CD4-positive, alpha-beta T cell treated with Interleukin-17A for 4 hours (primary cell): ENCODE data around the gene DISC1.
A peak's percentile ranks its signal among the peaks of the same experiment; 100 is the strongest.
"Not testable (repeated sequence)": the region's sequence is repeated elsewhere in the genome, so short reads cannot be mapped to it uniquely, and the experiment has no call there.

Experiments
- DNase-seq: peaks from one replicate; pipeline ENCODE4 v3.0.0-alpha.2; 2020; ENCODE audit warnings: mixed read lengths

DISC1 gene

DNA sequence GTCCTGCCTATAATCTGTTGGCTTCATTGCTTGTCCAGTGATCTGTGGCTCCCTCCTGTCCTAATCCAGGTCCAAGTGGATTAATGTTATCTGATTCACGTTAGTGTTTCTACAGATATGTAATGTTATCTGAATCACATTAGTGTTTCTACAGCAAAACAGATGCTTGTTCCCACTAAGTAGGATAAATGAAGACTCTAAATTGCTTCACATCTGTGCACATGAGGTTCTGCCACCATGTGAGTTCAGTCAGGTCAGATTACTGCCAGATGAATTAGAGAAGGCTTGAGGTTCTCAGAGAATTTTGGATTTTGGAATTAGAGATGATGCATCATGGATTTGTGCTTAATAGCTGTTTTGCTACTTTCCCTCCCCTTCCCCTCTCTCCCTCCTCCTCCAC is 13.2 kb downstream of the DISC1 start:
- DNase-seq: no peak

DNA sequence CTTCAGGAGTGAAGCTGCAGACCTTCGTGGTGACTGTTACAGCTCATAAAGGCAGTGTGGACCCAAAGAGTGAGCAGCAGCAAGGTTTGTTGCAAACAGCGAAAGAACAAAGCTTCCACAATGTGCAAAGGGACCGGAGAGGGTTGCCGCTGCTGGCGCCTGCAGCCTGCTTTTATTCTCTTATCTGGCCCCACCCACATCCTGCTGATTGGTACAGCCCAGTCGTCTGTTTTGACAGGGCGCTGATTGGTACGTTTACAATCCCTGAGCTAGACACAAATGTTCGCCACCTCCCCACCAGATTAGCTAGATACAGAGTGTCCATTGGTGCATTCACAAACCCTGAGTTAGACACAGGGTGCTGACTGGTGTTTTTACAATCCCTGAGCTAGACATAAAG is 14.9 kb downstream of the DISC1 start:
- not testable (repeated sequence) for DNase-seq

DNA sequence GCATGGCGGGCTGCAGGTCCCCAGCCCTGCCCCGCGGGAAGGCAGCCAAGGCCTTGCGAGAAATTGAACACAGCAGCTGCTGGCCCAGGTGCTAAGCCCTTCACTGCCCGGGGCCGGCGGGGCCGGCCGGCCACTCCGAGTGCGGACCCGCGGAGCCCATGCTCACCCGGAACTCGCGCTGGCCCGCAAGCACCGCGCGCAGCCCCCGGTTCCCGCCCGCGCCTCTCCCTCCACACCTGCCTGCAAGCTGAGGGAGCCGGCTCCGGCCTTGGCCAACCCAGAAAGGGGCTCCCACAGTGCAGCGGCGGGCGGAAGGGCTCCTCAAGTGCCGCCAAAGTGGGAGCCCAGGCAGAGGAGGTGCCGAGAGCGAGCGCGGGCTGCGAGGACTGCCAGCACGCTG is 15.5 kb downstream of the DISC1 start:
- DNase-seq: not testable (repeated sequence)

DNA sequence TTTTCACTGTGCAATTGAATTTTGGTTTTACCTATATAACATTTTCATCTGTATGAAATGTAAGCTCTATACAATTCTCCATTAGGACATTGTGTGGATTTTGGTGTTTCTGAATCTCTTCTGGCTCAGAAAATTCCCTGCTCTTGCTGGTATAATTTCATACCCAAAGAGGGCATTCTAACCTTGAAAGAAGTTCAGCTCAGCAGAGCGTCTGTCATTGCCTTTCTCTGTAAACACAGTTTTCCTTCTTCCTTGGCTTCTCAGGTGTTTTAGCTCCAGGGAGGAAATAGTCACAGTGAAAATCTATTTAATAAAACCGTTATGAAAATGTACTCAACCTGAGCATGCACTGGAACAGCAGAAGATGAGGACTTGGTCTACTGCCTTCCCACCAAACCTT is 16.0 kb downstream of the DISC1 start:
- DNase-seq: no peak

DNA sequence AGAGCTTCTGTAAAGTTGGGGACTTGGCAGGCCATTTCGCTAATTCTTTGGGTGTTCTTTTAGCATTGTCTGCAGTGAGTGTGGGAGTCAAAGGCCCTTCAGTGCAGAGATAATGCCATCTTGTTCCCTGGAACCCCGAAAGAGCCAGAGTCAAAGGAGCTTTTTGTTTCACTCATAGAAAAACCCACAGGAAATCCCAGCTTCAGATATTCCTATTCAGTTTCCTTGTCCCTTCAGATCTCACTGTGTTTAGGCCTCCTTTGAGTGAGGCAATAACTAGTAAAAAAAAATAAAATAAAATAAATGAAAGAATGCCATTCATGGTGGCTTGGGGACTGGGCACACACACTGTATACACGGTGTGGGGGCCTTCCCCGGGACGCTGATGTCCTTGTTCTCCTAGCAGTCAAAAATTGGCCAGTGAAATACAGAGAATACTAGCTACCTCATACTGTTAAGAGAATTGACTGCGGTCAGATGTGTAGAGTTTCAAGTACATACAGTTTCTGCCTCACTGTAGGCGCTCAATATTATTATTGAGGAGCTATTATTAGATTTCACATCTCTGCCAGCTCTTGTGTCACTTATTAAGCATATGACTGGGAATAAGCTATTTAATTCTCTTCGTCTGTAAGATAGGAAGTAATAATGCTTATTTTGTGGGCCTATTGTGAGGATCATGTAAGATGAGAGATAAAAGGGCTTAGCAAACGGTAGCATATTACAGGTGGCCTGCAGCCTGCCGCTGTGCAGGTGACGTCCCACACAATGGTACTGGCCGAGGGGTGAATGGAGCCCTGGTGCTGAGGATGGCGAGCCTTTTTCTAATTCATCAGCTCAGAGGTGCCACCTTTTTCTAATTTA is 16.7 kb downstream of the DISC1 start:
- DNase-seq: no peak

DNA sequence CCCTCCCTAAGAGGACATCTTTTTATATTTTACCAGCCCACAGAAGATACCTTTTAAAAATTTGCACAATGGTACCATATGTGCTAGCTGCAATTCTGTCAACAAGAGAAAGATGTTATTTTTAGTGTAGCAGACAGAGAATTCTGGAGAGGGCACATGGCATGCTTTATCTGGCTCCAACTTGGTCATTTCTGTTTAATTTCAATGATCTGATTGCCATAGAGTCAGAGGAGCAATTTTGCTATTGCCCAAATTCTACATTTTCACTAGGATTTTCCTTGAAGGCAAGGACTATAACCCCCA is 17.3 kb downstream of the DISC1 start:
- no peak for DNase-seq

DNA sequence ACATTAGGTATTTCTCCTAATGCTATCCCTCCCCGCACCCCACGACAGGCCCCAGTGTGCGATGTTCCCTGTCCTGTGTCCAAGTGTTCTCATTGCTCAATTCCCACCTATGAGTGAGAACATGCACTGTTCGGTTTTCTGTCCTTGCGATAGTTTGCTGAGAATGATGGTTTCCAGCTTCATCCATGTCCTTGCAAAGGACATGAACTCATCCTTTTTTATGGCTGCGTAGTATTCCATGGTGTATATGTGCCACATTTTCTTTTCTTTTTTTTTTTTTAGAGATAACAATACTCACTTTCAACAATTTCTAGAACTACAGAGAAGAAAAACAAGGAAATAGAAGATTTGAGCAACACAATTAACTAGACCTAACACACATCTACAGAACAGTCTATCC is 19.0 kb downstream of the DISC1 start:
- not testable (repeated sequence) for DNase-seq

DNA sequence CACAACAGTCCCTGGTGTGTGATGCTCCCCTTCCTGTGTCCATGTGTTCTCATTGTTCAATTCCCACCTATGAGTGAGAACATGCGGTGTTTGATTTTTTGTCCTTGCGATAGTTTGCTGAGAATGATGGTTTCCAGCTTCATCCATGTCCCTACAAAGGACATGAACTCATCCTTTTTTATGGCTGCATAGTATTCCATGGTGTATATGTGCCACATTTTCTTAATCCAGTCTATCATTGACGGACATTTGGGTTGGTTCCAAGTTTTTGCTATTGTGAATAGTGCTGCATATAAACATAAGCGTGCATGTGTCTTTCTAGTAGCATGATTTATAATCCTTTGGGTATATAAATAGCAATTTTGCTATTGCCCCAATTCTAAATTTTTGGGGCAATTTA is 19.6 kb downstream of the DISC1 start:
- DNase-seq: not testable (repeated sequence)

DNA sequence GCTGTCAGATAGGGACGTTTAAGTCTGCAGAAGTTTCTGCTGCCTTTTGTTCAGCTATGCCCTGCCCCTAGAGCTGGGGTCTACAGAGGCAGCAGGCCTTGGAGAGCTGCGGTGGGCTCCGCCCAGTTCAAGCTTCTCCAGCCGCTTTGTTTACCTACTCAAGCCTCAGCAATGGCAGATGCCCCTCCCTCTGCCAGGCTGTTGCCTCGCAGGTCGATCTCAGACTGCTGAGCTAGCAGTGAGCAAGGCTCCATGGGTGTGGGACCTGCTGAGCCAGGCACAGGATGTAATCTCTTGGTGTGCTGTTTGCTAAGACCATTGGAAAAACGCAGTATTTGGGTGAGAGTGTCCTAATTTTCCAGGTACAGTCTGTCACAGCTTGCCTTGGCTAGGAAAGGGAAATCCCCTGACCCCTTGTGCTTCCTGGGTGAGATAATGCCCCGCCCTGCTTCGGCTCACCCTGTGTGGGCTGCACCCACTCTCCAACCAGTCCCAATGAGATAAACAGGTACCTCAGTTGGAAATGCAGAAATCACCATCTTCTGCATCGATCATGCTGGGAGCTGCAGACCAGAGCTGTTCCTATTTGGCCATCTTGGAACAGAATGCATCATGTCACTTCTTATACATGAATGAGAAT is 25.2 kb downstream of the DISC1 start:
- peak; percentile 9 for DNase-seq

DNA sequence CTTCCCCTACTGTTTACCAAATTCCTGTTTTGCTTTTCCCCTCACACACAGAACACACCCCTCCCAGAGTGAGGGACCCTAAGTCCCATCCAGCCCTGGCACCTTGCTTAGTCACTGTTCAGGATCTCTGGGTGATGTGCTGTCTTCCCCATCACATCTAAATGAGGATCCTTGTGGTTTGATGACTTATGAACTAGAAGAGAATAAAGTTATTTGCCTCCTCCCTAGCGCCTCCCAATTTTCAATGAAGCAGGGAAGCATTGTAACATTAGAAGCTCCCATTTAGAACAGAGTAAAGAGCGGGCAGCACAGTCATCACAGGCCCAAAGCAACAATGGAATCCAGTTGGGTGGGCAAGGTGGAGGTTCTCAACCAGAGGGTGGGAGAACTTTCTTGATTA is 27.0 kb downstream of the DISC1 start:
- DNase-seq: no peak

DNA sequence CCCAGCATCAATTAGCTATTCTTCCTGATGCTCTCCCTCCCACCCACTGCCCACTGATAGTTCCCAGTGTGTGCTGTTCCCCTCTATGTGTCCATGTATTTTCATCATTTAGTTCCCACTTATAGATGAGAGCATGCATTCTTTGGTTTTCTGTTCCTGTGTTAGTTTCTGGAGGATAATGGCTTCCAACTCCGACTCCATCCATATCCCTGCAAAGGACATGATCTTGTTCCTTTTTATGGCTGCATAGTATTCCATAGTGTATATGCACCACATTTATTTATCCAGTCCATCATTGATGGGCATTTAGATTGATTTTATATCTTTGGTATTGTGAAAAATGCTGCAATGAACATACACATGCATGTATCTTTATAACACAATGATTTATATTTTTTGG is 30.2 kb downstream of the DISC1 start:
- no peak for DNase-seq

DNA sequence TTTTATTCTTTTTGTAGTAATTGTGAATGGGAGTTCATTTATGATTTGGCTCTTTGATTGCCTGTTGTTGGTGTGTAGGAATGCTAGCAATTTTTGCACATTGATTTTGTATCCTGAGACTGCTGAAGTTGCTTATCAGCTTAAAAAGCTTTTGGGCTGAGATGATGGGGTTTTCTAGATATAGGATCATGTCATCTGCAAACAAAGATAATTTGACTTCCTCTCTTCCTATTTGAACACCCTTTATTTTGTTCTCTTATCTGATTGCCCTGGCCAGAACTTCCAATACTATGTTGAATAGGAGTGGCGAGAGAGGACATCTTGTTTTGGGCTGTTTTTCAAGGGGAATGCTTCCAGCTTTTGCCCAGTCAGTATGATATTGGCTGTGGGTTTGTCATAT is 31.6 kb downstream of the DISC1 start:
- DNase-seq: not testable (repeated sequence)

DNA sequence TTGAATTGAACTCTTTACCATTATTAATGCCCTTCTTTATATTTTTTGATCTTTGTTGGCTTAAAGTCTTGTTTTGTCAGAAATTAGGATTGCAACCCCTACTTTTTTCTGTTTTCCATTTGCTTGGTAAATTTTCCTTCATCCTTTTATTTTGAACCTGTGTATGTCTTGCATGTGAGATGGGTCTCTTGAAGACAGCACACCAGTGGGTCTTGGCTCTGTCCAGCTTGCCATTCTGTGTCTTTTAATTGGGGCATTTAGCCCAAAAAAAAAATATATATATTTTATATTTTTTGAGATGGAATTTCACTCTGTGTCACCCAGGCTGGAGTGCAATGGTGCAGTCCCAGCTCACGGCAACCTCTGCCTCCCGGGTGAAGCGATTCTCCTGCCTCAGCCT is 33.6 kb downstream of the DISC1 start:
- DNase-seq: no peak

DNA sequence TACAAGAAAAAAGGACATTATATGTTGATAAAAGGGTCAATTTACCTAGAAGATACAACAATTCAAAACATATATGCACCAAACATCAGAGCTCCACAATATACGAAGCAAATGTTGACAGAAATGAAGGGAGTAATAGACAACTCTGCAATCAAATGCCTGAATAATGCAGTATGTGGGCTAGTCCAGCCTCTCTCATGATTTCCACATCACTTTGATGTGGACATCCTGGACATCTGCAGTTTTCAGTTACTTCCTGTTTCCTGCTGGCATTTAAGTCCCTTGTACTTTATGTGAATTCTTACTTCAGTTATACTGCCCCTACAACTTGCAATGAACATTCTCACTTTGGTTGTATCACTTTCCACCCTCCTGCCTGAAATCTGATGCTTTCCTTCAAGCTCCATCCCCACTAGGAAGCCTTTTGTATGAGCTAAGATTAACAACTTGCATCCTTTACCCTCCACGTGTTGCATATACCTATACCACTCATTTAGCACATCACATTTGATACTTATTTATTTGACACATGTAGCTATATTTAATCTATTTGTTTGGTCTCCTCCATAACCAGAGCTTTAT is 36.7 kb downstream of the DISC1 start:
- no peak for DNase-seq

DNA sequence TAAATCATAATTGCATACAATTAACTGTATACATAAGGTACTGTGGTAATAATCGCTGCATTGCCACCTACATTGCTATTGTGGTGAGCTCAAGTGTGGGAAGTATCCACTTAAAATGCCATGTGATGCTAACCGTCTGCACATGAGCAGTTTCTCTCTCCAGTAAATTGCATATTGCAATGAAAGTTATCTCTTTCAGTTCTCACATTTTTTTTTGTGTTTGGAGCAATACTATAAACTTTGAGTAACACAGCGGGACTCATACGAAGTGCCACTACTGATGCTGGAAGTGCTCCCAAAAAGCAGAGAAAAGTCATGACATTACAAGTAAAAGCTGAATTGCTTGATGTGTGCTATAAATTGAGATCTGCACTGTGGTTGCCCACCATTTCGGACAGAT is 38.5 kb downstream of the DISC1 start:
- DNase-seq: no peak

DNA sequence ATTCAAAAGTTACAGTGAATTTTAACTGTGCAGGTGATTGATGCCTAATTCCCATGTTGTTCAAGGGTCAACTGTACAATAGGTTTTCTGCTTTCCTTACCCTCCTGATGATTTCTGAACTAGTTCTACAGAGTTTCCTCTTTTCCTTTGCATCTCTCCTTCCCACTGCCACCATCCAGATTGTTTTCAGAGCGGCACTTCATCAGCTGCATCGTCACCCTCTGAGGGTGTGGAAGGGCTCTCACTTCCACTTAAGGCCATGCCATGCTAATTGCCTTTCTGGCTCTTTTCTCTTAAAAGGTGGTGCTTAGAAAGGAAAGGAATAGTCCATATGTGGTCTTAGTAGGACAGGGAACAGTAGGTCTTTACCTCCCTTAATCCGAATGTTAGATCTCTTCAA is 39.1 kb downstream of the DISC1 start:
- DNase-seq: no peak

DNA sequence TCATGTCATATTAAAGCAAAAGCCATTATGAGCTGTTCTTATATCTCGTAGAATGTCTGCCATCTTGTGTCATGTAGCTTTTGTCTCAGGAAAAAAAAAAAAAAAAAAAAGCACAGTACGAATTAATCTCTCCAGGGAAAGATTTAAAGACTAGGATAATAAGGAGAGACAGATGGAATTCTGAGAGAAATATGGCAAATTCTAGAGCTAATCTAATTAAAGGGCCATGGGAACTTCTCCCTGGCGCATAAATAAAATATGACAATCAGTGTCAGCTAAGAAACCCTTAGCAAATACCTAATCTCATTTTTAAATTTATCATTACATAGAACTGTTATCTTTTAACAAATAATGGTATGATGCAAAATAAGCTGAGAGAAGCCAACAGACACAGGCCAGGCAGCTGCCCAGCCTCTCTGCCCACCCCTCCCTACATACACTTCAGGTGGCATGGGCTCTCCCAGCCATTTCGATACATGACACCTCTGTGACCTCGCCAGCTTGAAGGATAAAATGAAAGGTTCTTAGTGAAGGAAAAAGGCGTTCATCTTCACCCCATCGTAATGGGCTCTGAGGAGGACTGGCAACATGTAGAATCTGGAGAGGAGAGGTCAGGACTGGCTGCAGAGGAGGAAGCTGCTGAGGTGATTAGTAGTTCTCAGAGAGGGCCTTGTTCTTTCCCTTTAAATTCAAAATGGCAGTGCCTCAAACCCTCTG is 39.8 kb downstream of the DISC1 start:
- DNase-seq: no peak

DNA sequence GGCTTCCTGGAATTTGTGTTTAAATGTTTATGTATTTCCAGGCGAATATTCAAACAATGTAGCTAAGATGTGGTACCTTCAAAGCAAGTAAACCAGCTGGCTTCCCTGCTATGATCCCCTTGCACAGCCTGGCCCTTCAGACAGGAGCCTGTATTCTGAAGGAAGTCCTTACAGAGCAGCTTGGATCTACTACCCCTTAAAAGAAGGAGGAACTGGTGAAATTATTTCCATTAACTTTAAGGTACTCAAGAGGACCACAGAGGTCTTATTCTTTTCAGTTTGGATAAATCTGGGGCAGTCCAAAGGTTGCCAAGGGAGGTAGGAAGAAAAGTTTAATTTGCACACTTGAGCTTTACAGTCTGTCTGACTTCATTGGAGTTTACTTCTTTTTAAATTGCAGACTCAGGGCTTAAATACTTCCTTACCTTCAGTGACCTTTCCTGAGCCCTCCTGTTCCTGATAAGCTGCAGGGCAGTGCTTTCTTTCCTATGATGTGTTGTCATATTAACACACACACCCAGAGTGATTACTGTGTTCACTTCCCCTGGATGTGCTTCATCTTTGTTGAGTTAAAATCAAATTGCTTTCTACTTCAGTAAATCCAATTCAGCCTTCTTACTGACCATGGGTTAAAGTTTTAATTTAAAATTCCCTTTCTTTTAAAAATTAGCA is 40.5 kb downstream of the DISC1 start:
- DNase-seq: no peak

DNA sequence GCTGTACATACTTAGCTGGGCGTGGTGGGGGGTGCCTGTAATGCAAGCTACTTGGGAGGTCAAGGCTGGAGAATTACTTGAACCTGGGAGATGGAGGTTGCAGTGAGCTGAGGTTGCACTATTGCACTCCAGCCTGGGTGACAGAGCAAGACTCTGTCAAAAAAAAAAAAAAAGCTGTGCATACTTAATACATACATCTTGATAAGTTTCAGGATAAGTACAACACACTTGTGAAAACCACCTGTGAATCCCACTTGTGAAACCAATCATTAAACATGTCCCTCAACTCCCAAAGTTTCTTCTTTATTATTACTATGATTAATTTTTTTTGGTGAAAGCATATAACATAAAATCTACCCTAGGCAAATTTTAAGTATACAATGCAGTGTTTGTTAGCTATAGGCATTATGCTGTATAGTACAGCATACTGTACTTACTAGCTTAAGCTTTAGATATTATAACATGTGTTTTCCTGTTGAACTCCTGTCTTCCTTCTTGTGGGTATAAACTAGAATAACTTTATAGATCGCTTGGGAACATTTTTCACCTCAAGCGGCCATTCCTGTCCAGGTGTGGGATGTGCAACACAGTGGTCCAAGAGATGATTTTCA is 41.4 kb downstream of the DISC1 start:
- no peak for DNase-seq

DNA sequence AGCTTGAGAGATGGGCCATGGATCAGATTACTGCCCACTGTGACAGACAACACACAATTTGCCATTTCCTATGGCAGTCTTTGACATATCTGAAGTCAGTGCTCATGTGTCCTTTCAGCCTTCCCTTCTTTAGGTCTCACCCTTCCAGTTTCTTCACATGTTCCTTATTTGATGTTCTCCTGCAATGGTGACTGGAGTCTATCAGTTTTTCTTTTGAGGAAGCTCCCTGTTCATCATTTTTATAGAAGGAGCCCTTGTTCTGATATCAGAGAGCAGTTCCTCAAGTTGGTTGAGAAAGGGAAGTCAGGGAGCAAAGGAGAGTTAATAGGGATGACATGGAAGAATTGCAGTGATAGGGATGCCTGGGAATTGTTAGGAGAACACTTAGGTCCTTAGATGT is 42.2 kb downstream of the DISC1 start:
- DNase-seq: no peak

DNA sequence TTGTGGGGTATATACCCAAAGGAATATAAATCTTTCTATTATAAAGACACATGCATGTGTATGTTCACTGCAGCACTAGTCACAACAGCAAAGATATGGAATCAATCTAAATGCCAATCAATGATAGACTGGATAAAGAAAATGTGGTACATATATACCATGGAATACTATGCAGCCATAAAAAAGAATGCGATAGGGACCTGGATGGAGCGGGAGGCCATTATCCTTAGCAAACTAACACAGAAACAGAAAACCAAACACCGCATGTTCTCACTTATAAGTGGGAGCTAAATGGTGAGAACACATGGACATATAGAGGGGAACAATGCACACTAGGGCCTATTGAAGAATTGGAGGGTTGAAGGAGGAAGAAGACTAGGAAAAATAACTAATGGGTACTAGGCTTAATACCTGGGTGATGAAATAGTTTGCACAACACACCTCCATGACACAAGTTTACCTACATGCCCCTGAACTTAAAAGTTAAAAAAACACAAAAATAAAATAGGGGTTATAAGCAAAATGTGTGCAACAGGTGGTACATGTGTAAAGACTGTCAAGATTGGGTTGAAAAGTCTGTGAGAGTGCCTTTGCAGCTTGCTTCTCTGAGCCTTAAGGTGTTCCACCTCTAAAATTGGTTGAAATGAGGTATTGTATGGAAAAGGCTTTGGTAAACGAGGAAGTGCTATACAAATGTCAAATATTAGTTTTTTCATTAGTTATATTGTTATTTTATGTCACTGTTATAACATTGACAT is 43.5 kb downstream of the DISC1 start:
- not testable (repeated sequence) for DNase-seq

DNA sequence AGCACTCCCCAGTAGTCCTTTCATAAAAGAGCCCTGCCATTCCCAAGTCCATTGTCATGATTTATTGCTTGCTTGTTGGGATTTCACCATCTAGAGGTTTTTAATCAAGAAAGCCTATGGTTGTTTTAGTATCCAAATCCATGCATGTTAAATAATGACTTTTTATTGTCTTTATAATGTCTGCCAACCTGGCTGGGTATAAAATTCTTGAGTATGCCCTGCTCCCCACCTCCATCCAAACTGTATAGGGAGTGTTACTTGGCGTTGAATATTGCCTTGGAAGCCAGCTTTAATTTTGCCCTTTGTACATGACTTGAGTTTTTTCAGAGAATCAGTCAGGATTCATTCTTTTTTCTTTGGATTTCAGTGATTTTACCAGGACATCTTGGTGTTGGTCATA is 44.2 kb downstream of the DISC1 start:
- no peak for DNase-seq
